NT2/D1 (cell line): ENCODE data around the gene PMEL.

Experiments
- SUZ12 ChIP-seq: IDR thresholded peaks from 2 replicates; pipeline ENCODE4 v1.6.1; 2011; ENCODE audit not compliant: insufficient read length, insufficient read depth; ENCODE audit errors: extremely low read depth
- YY1 ChIP-seq: IDR thresholded peaks from 2 replicates; pipeline ENCODE4 v1.6.1; 2011; ENCODE audit not compliant: insufficient read length, insufficient read depth
- ZNF274 ChIP-seq: IDR thresholded peaks from 2 replicates; pipeline ENCODE4 v1.6.1; 2011; ENCODE audit warnings: mild to moderate bottlenecking, low read depth, low read length

DNA sequence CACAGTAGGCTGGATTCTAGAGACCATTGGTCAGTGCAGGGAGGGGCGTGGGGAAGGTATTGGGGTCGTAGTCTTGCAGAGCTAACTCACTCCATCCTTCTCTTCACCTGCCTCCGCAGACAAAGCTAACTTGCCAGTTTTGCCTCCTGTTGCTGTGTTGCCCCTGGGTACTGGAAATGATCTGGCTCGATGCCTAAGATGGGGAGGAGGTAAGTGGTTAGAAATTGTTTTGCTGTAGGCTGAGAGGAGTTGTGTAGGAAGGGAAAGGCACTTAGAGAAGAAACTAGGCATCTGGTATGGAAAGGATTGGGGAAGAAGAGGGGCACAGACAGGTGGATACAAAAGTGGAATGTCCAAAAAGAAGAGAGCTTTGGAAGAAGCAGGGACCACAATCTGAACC lies 23.8 kb downstream of the PMEL start:
- TF ChIP-seq ZNF274 (no peak), YY1 (no peak), SUZ12 (no peak)
